ENCODE data around the gene MYO1F.

DNA sequence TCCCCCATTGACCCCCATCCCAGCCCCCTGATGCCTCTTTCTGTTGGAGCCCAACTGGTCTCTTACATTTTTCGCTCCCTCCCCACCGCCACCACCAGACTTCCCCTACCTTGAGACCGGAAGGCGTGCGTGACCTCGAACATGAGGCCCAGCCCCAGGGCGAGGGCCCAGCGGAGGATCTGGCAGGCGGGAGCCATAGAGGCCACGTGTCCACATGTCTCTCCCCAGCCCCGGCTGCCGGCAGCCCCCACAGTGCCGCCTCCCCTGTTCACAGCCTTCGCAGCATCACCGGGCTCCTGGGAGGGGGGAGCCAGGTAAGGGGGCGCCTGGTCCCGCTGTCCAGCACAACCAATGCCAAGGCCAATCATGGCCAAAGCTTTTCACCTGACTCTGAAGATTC, 28.3 kb upstream of the MYO1F start:
- TF ChIP-seq CTCF (IDR thresholded peaks at IDR 0.05) (no peak), POLR2A (IDR thresholded peaks at IDR 0.05) (no peak)
